RCC 7860 (cell line): ENCODE data around the gene PTPRJ.
"Not testable (repeated sequence)": the region's sequence is repeated elsewhere in the genome, so short reads cannot be mapped to it uniquely, and the experiment has no call there.

Source experiments
- DNase-seq: peaks from one replicate; pipeline ENCODE4 v3.0.0-alpha.2; 2015; ENCODE audit warnings: low spot score
- FAIRE-seq: peaks from 2 replicates; lab custom pipeline; 2012; peaks lifted over from hg19 to GRCh38; lab: Jason Lieb, UNC

PTPRJ gene

GRCh38 chr11:48014917-48015316 lies 34.6 kb downstream of the PTPRJ start:
- DNase-seq (no peak), FAIRE-seq (no peak)

- no peak for FAIRE-seq
Measured at GRCh38 chr11:48017105-48017830, 36.9 kb downstream of the PTPRJ start.

GRCh38 chr11:48017831-48018527 lies 37.6 kb downstream of the PTPRJ start:
- no peak for DNase-seq
- no peak for FAIRE-seq

More at GRCh38 chr11:48017105-48017830, 36.9 kb downstream of the PTPRJ start:
- no peak for DNase-seq

GRCh38 chr11:48018528-48019216 lies 38.3 kb downstream of the PTPRJ start:
- FAIRE-seq (no peak), DNase-seq (no peak)

- FAIRE-seq = no peak
- DNase-seq = no peak
Measured at GRCh38 chr11:48019217-48019584, 38.8 kb downstream of the PTPRJ start.

- no peak for FAIRE-seq
- no peak for DNase-seq
Measured at GRCh38 chr11:48019595-48019994, 39.2 kb downstream of the PTPRJ start.

- DNase-seq (no peak), FAIRE-seq (no peak)
Measured at GRCh38 chr11:48020092-48020755, 39.9 kb downstream of the PTPRJ start.

- FAIRE-seq, DNase-seq: not testable (repeated sequence)
Measured at GRCh38 chr11:48021201-48021820, 41.0 kb downstream of the PTPRJ start.

GRCh38 chr11:48022445-48022844 lies 42.1 kb downstream of the PTPRJ start:
- DNase-seq (no peak), FAIRE-seq (no peak)

GRCh38 chr11:48023608-48024007 lies 43.2 kb downstream of the PTPRJ start:
- DNase-seq, FAIRE-seq: not testable (repeated sequence)

GRCh38 chr11:48024635-48025071 lies 44.3 kb downstream of the PTPRJ start:
- DNase-seq (no peak), FAIRE-seq (no peak)

- FAIRE-seq (no peak), DNase-seq (no peak)
Measured at GRCh38 chr11:48025293-48025983, 45.1 kb downstream of the PTPRJ start.

GRCh38 chr11:48025984-48026340 lies 45.6 kb downstream of the PTPRJ start:
- no peak for DNase-seq
- FAIRE-seq = no peak

- DNase-seq (no peak), FAIRE-seq (no peak)
Measured at GRCh38 chr11:48028914-48029680, 48.7 kb downstream of the PTPRJ start.

GRCh38 chr11:48029681-48030290 lies 49.4 kb downstream of the PTPRJ start:
- DNase-seq (no peak), FAIRE-seq (no peak)

- DNase-seq (no peak), FAIRE-seq (no peak)
Measured at GRCh38 chr11:48031602-48032001, 51.2 kb downstream of the PTPRJ start.

GRCh38 chr11:48032721-48033120 lies 52.4 kb downstream of the PTPRJ start:
- DNase-seq = no peak
- no peak for FAIRE-seq

- DNase-seq = no peak
- no peak for FAIRE-seq
Measured at GRCh38 chr11:48033918-48034341, 53.6 kb downstream of the PTPRJ start.
